GM21723 (cell line): ENCODE measurements around the gene EPN3.

Source experiments
- ATAC-seq: cut with Tn5 transposase; IDR thresholded peaks from one replicate; pipeline ENCODE4 v1.9.1; 2021; ENCODE audit warnings: mild to moderate bottlenecking, moderate library complexity; ENCODE audit not compliant: unreplicated experiment

Gene EPN3

DNA sequence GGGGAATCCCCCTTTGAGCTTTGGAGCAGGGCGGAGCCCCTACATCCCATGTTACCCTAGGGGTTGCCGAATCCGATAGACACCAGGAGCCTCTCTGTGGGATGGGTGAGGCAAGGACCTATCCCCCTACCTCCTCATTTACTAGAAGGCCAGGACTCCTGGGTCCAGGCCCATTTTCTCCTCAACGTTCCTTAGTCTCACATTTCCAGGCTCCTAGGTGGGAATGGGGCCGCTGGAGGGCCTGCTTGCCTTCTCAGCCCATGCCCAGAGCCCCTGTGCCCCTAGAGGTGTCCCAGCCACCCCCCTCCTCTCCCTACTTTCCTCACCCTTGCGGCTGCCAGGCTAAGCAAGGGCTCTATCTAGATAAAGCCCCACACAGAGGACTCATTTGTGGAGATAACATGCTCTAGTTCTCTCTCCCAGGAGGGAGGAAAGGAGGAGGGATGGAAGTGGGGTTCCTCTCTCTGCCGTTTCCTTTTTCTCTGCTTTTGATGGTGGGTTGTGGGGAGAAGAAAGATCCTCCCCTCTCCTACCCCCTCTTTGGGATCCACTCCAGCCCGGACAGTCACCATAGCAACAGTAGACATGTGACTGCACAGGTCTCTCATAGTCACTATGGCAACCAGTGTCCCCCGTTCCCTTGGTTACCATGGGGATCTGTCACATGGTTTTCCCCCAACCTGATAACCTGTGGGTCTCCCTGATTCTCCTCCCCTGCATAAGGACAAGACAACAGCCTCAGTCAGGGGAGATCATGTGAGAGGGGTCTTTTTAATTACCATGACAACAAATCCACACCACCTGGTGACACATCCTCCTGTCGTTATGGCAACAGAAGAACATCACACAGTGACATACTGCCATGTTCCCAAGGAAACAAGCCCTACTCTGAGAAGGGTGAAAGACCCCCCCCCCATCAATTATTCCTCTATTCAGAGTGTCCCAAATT, 33.1 kb downstream of the EPN3 start:
- ATAC-seq = no peak

DNA sequence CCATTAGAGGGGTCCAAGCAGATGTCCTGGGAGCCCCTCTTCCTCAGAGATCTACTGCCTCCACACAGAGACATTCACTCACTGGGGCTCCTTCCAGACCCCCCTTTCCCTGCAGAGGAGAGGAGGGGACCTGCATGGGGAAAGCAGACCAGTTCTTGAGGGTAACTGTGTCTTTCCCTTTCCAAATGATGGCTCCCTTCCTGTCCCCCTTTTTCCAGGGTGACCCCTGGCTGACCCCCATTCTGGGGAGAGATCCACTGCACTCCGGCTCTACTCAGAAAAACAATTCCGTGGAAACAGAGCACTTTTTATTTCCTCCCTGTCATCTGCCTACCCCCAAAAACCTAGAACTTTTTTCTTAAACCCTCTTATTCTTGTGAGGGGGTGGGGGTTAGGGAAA, 34.4 kb downstream of the EPN3 start:
- ATAC-seq = no peak

- no peak for ATAC-seq
Observed at GRCh38 chr17:50568659-50569058, 36.1 kb downstream of the EPN3 start.

DNA sequence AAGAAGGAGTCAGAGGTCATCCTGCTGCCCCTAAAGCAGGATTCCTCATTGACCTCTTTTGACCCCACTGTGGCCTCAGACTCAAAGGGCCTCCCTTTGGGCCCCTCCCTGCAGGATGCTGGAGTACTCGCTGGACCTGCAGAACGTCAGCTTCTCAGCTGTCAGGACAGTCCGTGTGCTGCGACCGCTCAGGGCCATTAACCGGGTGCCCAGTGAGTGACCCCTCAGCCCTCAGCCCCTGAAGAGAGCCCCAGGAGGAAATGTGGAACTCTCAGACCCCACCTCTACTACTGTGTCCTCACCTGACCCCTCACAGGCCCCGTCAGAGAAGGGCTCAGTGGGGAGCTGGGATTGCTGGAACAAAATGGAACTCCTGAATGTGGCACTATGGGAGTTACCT, 37.1 kb downstream of the EPN3 start:
- no peak for ATAC-seq

DNA sequence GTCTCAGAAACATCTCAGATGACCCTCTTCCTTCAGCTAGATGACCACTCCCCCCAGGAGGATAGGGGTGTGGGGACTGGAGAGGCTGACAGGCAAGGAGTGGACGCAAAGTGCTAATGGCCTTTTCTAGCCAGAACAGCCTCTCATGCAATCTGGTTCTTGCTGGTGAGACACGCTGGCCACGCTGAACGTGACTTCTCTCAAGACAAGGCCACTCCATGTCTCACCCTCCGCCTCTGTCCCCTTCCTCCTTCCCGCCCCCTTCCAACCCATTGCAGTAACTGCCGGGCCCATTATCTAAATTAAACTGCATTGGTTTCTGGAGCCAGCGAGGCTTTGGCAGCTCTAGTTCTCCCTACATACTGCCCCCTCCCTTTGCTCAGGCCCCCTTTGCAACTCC, 37.5 kb downstream of the EPN3 start:
- ATAC-seq = no peak

DNA sequence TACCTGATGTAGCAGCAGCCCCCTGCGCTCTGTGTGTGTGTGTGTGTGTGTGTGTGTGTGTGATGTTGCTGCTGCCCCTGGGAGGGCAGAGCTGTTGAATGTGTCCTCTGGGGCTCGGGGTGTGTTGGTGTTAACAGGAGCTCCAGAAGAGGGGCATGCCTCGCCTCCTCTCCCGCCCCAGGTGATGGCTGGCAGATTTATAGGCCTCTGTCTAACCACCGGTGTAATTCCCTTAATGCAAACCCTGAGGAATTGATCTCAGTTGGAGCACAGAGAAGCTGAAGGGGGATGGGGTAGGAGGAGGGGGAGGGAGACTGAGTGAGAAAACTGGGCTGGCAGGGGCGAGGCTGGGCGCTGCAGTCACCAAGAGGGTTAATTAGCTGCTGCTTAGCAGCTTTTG, 38.0 kb downstream of the EPN3 start:
- ATAC-seq = no peak

- no peak for ATAC-seq
Observed at GRCh38 chr17:50571681-50572080, 39.1 kb downstream of the EPN3 start.

DNA sequence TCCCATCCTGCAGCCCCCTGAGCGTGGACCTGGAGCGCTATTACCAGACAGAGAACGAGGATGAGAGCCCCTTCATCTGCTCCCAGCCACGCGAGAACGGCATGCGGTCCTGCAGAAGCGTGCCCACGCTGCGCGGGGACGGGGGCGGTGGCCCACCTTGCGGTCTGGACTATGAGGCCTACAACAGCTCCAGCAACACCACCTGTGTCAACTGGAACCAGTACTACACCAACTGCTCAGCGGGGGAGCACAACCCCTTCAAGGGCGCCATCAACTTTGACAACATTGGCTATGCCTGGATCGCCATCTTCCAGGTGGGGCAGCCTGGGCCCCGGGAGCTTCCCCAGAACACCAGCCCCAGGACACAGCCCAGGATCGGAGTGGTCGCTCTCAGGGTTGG, 40.0 kb downstream of the EPN3 start:
- no peak for ATAC-seq

DNA sequence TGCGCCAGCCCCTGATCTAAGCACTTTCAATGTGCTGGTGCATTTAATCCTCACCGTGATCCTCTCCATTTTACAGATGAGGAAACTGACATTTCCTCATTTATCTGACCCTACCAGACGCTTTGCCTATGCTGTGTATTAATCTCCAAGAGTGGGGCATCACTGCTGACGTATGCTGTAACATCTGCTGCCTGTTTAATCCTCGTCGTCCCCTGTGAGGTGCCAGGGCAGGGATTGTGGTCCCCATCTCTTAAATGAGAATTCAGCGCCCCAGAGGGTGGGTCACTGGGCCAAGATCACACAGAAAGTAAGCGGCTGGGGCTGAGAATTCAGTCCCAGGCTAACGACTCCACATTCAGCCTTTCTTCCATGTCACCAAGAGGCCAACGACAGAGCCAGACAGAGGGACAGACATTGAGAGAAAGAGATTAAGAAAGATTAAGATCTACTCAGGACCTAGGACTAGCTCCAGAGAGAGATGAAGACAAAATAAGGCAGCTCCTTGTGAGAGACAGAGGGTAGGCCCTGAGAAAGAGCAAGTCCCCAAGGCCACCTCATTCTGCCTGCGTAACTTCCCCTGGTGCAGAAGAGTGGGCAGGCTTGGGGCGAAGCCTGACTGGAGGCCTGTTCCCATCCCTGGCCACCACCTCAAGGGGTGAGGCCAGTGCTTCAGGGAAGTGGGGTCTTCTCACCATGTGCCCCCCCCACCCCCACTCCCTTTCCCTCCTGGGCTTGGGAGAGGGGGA, 41.5 kb downstream of the EPN3 start:
- ATAC-seq = no peak

DNA sequence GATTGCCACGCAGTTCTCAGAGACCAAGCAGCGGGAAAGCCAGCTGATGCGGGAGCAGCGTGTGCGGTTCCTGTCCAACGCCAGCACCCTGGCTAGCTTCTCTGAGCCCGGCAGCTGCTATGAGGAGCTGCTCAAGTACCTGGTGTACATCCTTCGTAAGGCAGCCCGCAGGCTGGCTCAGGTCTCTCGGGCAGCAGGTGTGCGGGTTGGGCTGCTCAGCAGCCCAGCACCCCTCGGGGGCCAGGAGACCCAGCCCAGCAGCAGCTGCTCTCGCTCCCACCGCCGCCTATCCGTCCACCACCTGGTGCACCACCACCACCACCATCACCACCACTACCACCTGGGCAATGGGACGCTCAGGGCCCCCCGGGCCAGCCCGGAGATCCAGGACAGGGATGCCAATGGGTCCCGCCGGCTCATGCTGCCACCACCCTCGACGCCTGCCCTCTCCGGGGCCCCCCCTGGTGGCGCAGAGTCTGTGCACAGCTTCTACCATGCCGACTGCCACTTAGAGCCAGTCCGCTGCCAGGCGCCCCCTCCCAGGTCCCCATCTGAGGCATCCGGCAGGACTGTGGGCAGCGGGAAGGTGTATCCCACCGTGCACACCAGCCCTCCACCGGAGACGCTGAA, 43.2 kb downstream of the EPN3 start:
- ATAC-seq = no peak

DNA sequence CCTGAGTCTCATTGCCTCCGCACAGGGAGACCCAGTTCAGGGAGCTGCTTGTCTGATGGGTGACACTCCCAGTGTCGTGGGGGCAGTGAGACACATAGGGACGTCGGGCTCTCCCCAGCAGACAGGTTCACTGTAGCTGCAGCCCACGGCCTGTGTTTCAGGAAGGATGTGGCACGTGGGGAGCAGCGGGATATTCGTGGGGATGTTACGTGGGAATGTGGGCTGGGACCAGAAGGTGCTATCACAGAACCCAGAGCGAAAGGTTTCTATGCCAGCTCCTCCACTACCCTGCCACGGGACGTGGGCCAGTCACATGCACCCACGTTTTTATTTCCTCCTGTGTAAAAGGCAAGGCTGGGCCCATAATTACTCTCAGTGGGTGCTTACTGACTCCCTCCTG, 44.3 kb downstream of the EPN3 start:
- no peak for ATAC-seq

DNA sequence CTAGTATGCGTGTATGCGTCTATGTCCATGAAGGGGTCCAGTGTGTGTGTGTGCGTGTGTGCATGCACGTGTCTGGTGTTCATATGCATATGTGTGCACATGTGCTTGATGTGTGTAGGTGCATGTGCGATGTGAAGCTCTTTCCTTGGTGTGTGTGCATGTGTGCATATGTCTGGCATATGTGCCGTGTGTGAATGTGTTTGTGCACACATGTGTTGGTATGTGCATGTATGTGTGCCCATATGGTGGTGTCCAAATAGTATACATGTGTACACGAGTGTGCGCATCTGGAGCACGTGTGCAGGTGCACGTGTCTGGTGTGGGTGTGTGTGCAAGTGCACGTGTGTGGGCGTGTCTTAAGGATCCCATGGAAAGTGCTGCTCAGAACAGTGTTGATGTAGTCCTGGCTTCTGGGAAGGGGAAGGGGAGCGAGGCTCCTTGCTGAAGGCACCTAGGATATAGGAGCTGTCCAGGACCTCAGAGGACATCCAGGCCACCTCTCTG, 45.0 kb downstream of the EPN3 start:
- no peak for ATAC-seq

GRCh38 chr17:50578173-50578572, 45.6 kb downstream of the EPN3 start:
- no peak for ATAC-seq

DNA sequence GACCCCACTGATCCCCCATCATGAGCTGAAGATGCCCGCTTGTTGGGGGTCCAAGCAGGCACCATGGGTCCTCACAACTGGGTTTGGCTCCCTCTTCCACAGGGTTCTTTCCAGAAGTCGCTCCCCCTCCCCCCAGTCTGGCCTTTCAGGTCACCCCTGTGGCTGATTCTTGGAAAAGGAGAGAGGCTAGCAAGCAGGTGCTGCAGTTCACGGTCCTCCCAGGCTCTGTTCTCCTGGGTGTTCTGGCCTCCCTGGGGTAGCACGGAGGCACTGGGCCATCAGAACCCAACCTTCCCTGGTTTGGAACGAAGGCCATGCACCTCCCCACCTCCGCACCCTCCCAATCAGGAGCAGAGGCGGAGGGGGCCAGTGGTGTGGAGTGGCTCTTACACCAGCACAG, 46.9 kb downstream of the EPN3 start:
- ATAC-seq = no peak

DNA sequence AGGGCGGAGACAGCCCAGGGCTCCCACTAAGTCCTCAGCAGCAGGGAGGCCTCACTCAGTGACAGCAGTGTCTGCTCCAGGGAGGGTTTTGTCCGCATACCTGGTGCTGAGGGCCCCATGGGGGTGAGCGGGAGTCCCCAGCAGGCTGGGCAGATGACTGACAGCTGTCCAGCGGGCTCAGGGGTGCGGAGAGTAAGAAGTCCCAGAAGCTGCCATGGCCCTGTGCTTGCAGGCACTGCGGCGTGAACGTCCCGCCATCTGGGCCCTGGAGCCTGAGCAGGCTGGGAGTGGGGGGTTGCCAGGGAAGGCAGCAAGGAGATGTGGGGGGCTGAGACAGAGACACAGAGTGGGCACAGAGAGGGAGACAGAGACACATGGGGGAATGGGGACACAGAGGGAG, 48.1 kb downstream of the EPN3 start:
- no peak for ATAC-seq

GRCh38 chr17:50581316-50581715, 48.8 kb downstream of the EPN3 start:
- ATAC-seq = no peak

- no peak for ATAC-seq
Observed at GRCh38 chr17:50582741-50583140, 50.2 kb downstream of the EPN3 start.

DNA sequence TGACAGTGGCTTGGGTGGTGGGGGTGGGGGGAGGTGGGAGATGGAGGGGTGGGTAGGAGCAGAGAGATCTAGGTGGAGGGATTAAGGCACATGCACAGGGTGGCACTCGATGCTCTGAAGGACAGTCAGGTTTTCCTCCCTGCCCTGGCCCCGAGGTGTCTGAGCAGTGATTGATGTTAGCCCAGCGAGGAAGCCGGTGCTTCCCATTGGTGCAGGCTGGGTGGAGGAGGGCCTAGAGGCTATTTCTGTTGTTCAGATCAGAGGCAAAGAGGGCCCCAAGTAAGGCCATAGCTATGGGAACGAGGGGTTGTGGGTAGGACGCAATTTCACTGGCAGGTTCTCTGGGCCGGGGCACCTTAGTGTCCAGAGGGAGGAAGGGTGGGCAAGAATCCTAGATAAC, 51.1 kb downstream of the EPN3 start:
- no peak for ATAC-seq

GRCh38 chr17:50584116-50584515, 51.6 kb downstream of the EPN3 start:
- ATAC-seq = no peak

- ATAC-seq = no peak
Observed at GRCh38 chr17:50584749-50585148, 52.2 kb downstream of the EPN3 start.

DNA sequence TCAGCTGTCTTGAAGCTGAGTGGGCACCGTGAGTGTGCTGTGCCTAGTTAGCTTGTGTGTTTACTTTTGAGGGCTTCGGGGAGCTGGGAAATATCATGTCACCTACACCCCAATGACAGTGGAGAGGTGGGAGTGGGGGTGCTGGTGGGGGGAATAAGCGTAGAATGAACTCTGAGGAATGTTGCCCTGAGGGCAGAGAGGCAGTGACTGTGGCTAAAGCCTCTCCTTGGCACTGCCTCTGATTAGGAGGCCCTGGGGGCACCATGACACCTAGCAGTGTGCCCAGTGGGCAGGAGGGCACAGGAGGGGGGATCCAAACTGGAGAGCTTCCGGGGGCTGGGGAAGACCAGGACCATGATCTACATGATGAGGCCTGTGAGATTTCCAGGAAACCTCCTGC, 52.8 kb downstream of the EPN3 start:
- no peak for ATAC-seq

- no peak for ATAC-seq
Observed at GRCh38 chr17:50585891-50586290, 53.4 kb downstream of the EPN3 start.
